Panc1 (cell line): ENCODE results near the gene NR3C1.

Experiments used
- CTCF ChIP-seq: fragments of 450-650 bp; IDR thresholded peaks from 2 replicates; pipeline ENCODE4 v1.5.1; 2017; ENCODE audit warnings: mild to moderate bottlenecking
- SIN3A ChIP-seq: IDR thresholded peaks from 2 replicates; pipeline ENCODE4 v1.6.1; 2012; ENCODE audit warnings: low read depth, mild to moderate bottlenecking, low read length, moderate library complexity, borderline replicate concordance; ENCODE audit not compliant: insufficient read depth

- TF ChIP-seq SIN3A (no peak), CTCF (no peak)
Observed at GRCh38 chr5:143241892-143242291, 161.6 kb downstream of the NR3C1 start.
